Endothelial cell of umbilical vein (primary cell): ENCODE data around the gene CREG1. TPM values are rescaled to one million over a fixed set of nuclear protein-coding genes. Genes with fewer than 3 reads are reported as not detected.

Source experiments
- BruUV-seq: library from RNA; stranded (reverse); fragments of 400-500 nt; replicated peaks from 2 replicates; lab custom pipeline; 2021; lab: Mats Ljungman, UMichigan
- CTCF ChIA-PET: fragments of 300-600, 350-600 bp; sonication (Branson Sonifier 250); formaldehyde crosslinking; loops from one replicate; lab custom pipeline; 2021; ENCODE audit warnings: antibody characterized with exemption, inconsistent platforms; lab: Charles Lee
- POLR2A ChIA-PET: fragments of 300-600, 350-600 bp; sonication (Branson Sonifier 250); formaldehyde crosslinking; loops from one replicate; lab custom pipeline; 2021; ENCODE audit warnings: antibody characterized with exemption, inconsistent platforms; lab: Charles Lee
- DNase-seq: peaks from one replicate; pipeline ENCODE4 v3.0.0-alpha.2; 2011; ENCODE audit warnings: low read depth, low spot score
- FAIRE-seq: peaks from 2 replicates; lab custom pipeline; 2011; peaks lifted over from hg19 to GRCh38; lab: Jason Lieb, UNC
- H2AFZ ChIP-seq: 2 replicates; pipeline ENCODE4 v1.6.0; 2012; ENCODE audit warnings: low read depth, low read length, control low read depth, inconsistent platforms
- H3K27ac ChIP-seq: 2 replicates; pipeline ENCODE4 v1.5.1; 2011; ENCODE audit warnings: low read depth, mild to moderate bottlenecking, control low read depth, low read length, moderate library complexity; ENCODE audit not compliant: insufficient read depth
- H3K27me3 ChIP-seq, 2 experiments: 2 replicates each; pipeline versions ENCODE4 v1.6.0 to v1.6.1; 2011; ENCODE audit warnings: low read length in 2 of 2, mixed read lengths in 1 of 2; ENCODE audit not compliant: control insufficient read depth in 2 of 2, insufficient read depth in 2 of 2
- H3K36me3 ChIP-seq, 2 experiments: 2 replicates in 1 of 2; 3 replicates in 1 of 2; pipeline ENCODE4 v1.5.1; 2011; ENCODE audit warnings: low read length in 2 of 2, mild to moderate bottlenecking in 1 of 2, moderate library complexity in 1 of 2; ENCODE audit not compliant: control insufficient read depth in 2 of 2, insufficient read depth in 2 of 2; ENCODE audit errors: extremely low read depth in 1 of 2
- H3K4me1 ChIP-seq: 3 replicates; pipeline ENCODE4 v1.5.1; 2011; ENCODE audit warnings: mild to moderate bottlenecking, low read length; ENCODE audit not compliant: control insufficient read depth, insufficient read depth; ENCODE audit errors: extremely low read depth
- H3K4me2 ChIP-seq: 2 replicates; pipeline ENCODE4 v1.6.1; 2011; ENCODE audit warnings: low read length, control low read depth, mixed read lengths; ENCODE audit not compliant: insufficient read depth
- H3K4me3 ChIP-seq, 3 experiments: fragments of 200-600 bp in 1 of 3; sonication (generic), shearing (Covaris generic) in 1 of 3; replicated peaks in 1 of 3; 2 replicates each; pipeline ENCODE4 v1.5.1; 2011 to 2016; ENCODE audit warnings: control low read depth in 3 of 3, low read length in 3 of 3, mild to moderate bottlenecking in 2 of 3, inconsistent platforms in 1 of 3, low read depth in 1 of 3, moderate library complexity in 1 of 3; ENCODE audit not compliant: insufficient read depth in 1 of 3
- H3K79me2 ChIP-seq: 2 replicates; pipeline ENCODE4 v1.6.0; 2012; ENCODE audit warnings: low read length, inconsistent platforms; ENCODE audit not compliant: control insufficient read depth, insufficient read depth
- H3K9ac ChIP-seq: replicated peaks from 2 replicates; pipeline ENCODE3; 2011; ENCODE audit warnings: low read length, control low read depth; ENCODE audit not compliant: insufficient read depth; ENCODE audit errors: extremely low read depth
- H3K9me1 ChIP-seq: replicated peaks from 3 replicates; pipeline ENCODE4 v1.6.0; 2011; ENCODE audit warnings: mild to moderate bottlenecking, low read length; ENCODE audit not compliant: control insufficient read depth, insufficient read depth; ENCODE audit errors: extremely low read depth
- H3K9me3 ChIP-seq: replicated peaks from 2 replicates; pipeline ENCODE4 v1.5.1; 2012; ENCODE audit warnings: low read length, inconsistent platforms; ENCODE audit not compliant: control insufficient read depth, insufficient read depth
- H4K20me1 ChIP-seq: replicated peaks from 2 replicates; pipeline ENCODE3; 2011; ENCODE audit warnings: mild to moderate bottlenecking, low read length; ENCODE audit not compliant: control insufficient read depth, insufficient read depth; ENCODE audit errors: extremely low read depth
- EZH2 ChIP-seq: IDR thresholded peaks from 2 replicates; pipeline ENCODE4 v1.6.1; 2012; ENCODE audit warnings: borderline replicate concordance, low read depth, mild to moderate bottlenecking, moderate library complexity, low read length, inconsistent platforms; ENCODE audit not compliant: severe bottlenecking
- FOS ChIP-seq: IDR thresholded peaks from 2 replicates; pipeline ENCODE4 v1.6.1; 2011; ENCODE audit warnings: mild to moderate bottlenecking, low read length, moderate library complexity, borderline replicate concordance; ENCODE audit not compliant: insufficient read depth
- JUN ChIP-seq: IDR thresholded peaks from 2 replicates; pipeline ENCODE4 v1.6.1; 2011; ENCODE audit warnings: borderline replicate concordance, low read depth; ENCODE audit not compliant: insufficient read length, insufficient read depth
- MYC ChIP-seq: IDR thresholded peaks from one replicate; pipeline ENCODE4 v1.6.1; 2011; ENCODE audit warnings: mild to moderate bottlenecking, low read depth, low read length
- POLR2A ChIP-seq: IDR thresholded peaks from 2 replicates; pipeline ENCODE4 v1.6.1; 2012; ENCODE audit warnings: low read depth, mild to moderate bottlenecking, control low read depth, low read length
- POLR2AphosphoS5 ChIP-seq: IDR thresholded peaks from 2 replicates; pipeline ENCODE4 v1.6.1; 2012; ENCODE audit warnings: low read depth, mild to moderate bottlenecking, control low read depth, low read length, moderate library complexity; ENCODE audit not compliant: insufficient read depth
- dilution Hi-C: fragments of 300-500 bp; cut with MboI; formaldehyde crosslinking; loops from one replicate; pipeline ENCODE4 v1.15.0; 2019; ENCODE audit warnings: low sequenced_read_pairs; ENCODE audit not compliant: extremely low pct_ligation_motif_present
- intact Hi-C: fragments of 100-400 bp; cut with micrococcal nuclease; formaldehyde crosslinking; loops from one replicate; pipeline ENCODE4 v1.10.0; 2022
- polyA plus RNA-seq, 4 experiments: library from polyadenylated mRNA; depleted of rRNA in 3 of 4; stranded (reverse) in 3 of 4; unstranded in 1 of 4; fragments of >200 nt; gene quantifications; 2 replicates each; pipeline versions ENCODE4 v1.2.1 to v1.2.3, GENCODE V29; 2011 to 2012; ENCODE audit warnings: missing spikeins in 1 of 4
- total RNA-seq: library from RNA; stranded (reverse); gene quantifications from 2 replicates; pipeline ENCODE4 v1.2.3, GENCODE V29; 2021
- TF ChIP-seq, protein P1 (sequence below): IDR thresholded peaks from 2 replicates; pipeline ENCODE4 v1.6.1; 2011; ENCODE audit not compliant: insufficient read depth, insufficient read length
- TF ChIP-seq, protein P2 (sequence below), 2 donors: IDR thresholded peaks; 1 replicate in 1 of 2; 2 replicates in 1 of 2; pipeline ENCODE4 v1.5.1; 2011; ENCODE audit warnings: low read length in 2 of 2, mild to moderate bottlenecking in 2 of 2, moderate library complexity in 2 of 2, control low read depth in 1 of 2, inconsistent platforms in 1 of 2, low read depth in 1 of 2; ENCODE audit not compliant: insufficient read depth in 1 of 2; ENCODE audit errors: extremely low read depth in 1 of 2

CREG1 gene
- total and polyA plus RNA-seq, 2 donors (not counting 3 experiments of a cell fraction or from before 2014, with no cell fraction given), result 10.3 to 15.8 TPM

DNA sequence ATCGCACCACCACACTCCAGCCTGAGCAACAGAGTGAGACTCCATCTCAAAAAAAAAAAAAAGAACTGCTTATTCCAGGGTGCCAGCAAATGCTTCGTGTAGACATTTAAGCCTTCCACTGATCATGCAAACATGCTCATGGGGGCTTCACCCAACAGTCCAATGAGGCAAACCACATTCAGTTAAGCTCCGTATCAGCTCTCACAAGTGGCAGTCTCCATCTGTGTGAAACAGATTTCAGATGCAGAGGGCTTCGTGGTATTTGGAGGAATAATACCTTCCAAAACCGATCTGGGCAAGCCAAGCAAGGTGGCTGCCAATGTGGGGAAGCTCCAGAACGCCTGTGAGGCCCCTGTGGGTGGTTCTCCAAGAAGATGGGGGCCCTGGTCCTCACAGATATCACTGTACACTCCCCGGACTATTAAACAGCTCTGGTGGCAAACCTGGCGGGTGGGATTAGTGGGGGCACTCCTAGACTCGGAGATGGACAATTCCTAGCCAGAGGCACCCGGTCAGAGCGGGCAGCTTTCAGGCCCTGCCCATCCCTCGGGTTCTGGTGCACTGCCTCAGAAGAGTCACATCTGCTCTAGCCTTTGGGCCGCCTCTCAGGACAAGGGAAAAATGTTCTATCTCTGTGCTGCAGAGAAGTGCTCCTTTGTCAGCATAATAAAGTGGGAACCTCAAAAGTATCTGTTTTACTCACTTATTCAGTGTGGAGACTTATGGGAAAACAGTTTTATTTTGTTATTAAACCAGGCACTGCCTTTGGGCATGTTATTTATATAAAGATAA, 10.2 kb downstream of the CREG1 start:
- DNase-seq (no peak), FAIRE-seq (no peak)
- CTCF ChIA-PET, result interaction anchor here (1.8 kb wide), 1 partner anchor 9 kb away, joined by 5 read pairs; no protein-coding TSS in a partner anchor
- dilution Hi-C loops (no loop called here), intact Hi-C loops (no loop called here)
- Histone ChIP-seq H3K79me2 (no peaks in the 10 kb centered on the region), H3K4me1 (no peaks in the 10 kb centered on the region), H3K9me1 (no peaks in the 10 kb centered on the region), H3K27me3 (no peaks in the 10 kb centered on the region), H4K20me1 (no peaks in the 10 kb centered on the region), H3K4me3 (no peak overlapping the region), H3K9ac (no peak overlapping the region), H3K27ac (no peak overlapping the region), H2AFZ (no peak overlapping the region), H3K4me2 (no peak overlapping the region), H3K9me3 (no peaks in the 10 kb centered on the region), H3K36me3 (no peaks in the 10 kb centered on the region)
- TF ChIP-seq EZH2, result no peak
- TF ChIP-seq, protein P1, sequence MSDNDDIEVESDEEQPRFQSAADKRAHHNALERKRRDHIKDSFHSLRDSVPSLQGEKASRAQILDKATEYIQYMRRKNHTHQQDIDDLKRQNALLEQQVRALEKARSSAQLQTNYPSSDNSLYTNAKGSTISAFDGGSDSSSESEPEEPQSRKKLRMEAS, result no peak
- TF ChIP-seq, protein P2, sequence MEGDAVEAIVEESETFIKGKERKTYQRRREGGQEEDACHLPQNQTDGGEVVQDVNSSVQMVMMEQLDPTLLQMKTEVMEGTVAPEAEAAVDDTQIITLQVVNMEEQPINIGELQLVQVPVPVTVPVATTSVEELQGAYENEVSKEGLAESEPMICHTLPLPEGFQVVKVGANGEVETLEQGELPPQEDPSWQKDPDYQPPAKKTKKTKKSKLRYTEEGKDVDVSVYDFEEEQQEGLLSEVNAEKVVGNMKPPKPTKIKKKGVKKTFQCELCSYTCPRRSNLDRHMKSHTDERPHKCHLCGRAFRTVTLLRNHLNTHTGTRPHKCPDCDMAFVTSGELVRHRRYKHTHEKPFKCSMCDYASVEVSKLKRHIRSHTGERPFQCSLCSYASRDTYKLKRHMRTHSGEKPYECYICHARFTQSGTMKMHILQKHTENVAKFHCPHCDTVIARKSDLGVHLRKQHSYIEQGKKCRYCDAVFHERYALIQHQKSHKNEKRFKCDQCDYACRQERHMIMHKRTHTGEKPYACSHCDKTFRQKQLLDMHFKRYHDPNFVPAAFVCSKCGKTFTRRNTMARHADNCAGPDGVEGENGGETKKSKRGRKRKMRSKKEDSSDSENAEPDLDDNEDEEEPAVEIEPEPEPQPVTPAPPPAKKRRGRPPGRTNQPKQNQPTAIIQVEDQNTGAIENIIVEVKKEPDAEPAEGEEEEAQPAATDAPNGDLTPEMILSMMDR (IDR thresholded peaks at IDR 0.05; ENCODE audit: extremely low read depth in 1 of 2, insufficient read depth in 1 of 2, low read depth in 1 of 2, low read length in 2 of 2), result no peak
- TF ChIP-seq POLR2A, result no peak
- TF ChIP-seq FOS, result no peak
- TF ChIP-seq POLR2AphosphoS5, result no peak
- TF ChIP-seq MYC, result no peak
- TF ChIP-seq JUN, result no peak
- POLR2A ChIA-PET, result no interaction called here
- BruUV-seq, result no TSS peak
